ENCODE measurements around the gene ITGBL1. TPM values are rescaled to one million over a fixed set of nuclear protein-coding genes. Genes with fewer than 3 reads are reported as not detected.

ITGBL1 gene
- total RNA-seq, 3 donors from 2014 or later (not counting 1 experiment from before 2014, with no cell fraction given) = not detected

- no peaks in the 10 kb centered on the region for H3K27me3 ChIP-seq (ENCODE audit: control insufficient read depth, insufficient read depth, low read length)
- Mint-ChIP-seq H3K9me3 (peaks cover 4 to 9% of the 10 kb centered on the region in 2 donors), H3K4me1 (no peaks in the 10 kb centered on the region), H3K27me3 (ENCODE audit: low read depth in 2 of 2) (no peaks in the 10 kb centered on the region), H3K36me3 (no peaks in the 10 kb centered on the region), H3K27ac (no peak overlapping the region), H3K4me3 (no peak overlapping the region)
- no peak overlapping the region for H3K27ac ChIP-seq (ENCODE audit: low read length)
- intact Hi-C loops (cut with micrococcal nuclease) = no loop called here
- no peak for DNase-seq
- H3K36me3 ChIP-seq (ENCODE audit: control insufficient read depth, insufficient read depth, low read length) = no peaks in the 10 kb centered on the region
- WGBS (ENCODE audit: insufficient coverage) = 83% methylated on average over 1 of the region's 2 CpGs
- no peaks in the 10 kb centered on the region for H3K4me1 ChIP-seq (ENCODE audit: control insufficient read depth, insufficient read depth, low read length)
- H3K4me3 ChIP-seq (ENCODE audit: low read length) = no peak overlapping the region
- no peak for ATAC-seq
- no peak for TF ChIP-seq CTCF (IDR thresholded peaks at IDR 0.05)
- H3K9me3 ChIP-seq (ENCODE audit: control insufficient read depth, insufficient read depth, low read length) = no peaks in the 10 kb centered on the region
Measured at GRCh38 chr13:101698400-101698799, 245.9 kb downstream of the ITGBL1 start.

DNA sequence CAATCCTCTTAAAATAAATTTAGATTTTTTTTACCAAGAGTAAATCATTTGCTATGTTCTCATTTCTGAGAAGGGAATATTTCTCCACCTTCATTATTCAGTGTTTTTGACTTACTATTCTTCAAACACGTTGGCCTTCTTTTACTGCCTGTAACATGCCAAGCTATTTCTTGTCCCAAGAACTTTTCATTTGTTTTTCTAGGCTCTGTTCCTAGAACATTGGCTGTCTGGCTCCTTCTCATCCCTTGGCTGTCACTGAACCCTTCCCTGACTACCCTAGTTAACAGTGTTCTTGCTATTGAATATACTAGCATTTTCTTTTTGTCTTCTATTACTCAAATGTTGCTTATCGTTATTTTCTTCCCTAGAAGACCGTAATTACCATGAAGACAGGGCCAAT lies 248.1 kb downstream of the ITGBL1 start:
- ATAC-seq = no peak
- Mint-ChIP-seq H3K36me3 (no peaks in the 10 kb centered on the region), H3K4me3 (no peak overlapping the region), H3K4me1 (no peaks in the 10 kb centered on the region), H3K27ac (no peak overlapping the region), H3K27me3 (ENCODE audit: low read depth in 2 of 2) (no peaks in the 10 kb centered on the region), H3K9me3 (peaks cover 5 to 11% of the 10 kb centered on the region in 2 donors)
- Histone ChIP-seq H3K27me3 (ENCODE audit: control insufficient read depth, insufficient read depth, low read length) (no peaks in the 10 kb centered on the region), H3K36me3 (ENCODE audit: control insufficient read depth, insufficient read depth, low read length) (no peaks in the 10 kb centered on the region), H3K9me3 (ENCODE audit: control insufficient read depth, insufficient read depth, low read length) (no peaks in the 10 kb centered on the region), H3K4me1 (ENCODE audit: control insufficient read depth, insufficient read depth, low read length) (no peaks in the 10 kb centered on the region), H3K4me3 (ENCODE audit: low read length) (no peak overlapping the region), H3K27ac (ENCODE audit: low read length) (no peak overlapping the region)
- TF ChIP-seq CTCF (IDR thresholded peaks at IDR 0.05) = no peak
- 90% methylated on average over 1 of the region's 3 CpGs for WGBS (ENCODE audit: insufficient coverage)
- intact Hi-C loops (cut with micrococcal nuclease) = no loop called here
- no peak for DNase-seq

DNA sequence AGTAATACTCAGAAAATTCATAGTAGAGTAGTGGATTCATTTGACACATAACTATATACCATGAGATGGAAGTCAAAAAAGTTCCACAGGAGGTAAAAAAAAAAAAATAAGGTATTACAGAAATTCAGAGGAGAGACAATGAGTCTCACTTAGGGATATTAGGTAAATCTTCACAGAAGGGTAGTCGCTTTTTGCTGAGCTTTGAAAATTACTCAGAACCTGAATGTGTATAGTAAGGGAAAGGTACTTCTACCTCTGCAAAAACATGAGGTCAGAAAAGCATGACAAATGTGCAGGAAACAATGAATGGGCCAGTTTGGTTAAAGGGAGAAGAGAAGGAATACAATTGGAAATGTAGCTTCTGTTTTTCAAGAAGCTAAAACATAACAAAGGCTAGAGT lies 250.6 kb downstream of the ITGBL1 start:
- Mint-ChIP-seq H3K4me3 (no peak overlapping the region), H3K9me3 (peaks cover 5 to 11% of the 10 kb centered on the region in 2 donors), H3K36me3 (no peaks in the 10 kb centered on the region), H3K27ac (no peak overlapping the region), H3K4me1 (peaks cover 10 to 12% of the 10 kb centered on the region in 2 donors), H3K27me3 (ENCODE audit: low read depth in 2 of 2) (no peaks in the 10 kb centered on the region)
- H3K36me3 ChIP-seq (ENCODE audit: control insufficient read depth, insufficient read depth, low read length) = no peaks in the 10 kb centered on the region
- ATAC-seq (no peak), DNase-seq (no peak)
- intact Hi-C loops (cut with micrococcal nuclease) = no loop called here
- no peaks in the 10 kb centered on the region for H3K27me3 ChIP-seq (ENCODE audit: control insufficient read depth, insufficient read depth, low read length)
- H3K9me3 ChIP-seq (ENCODE audit: control insufficient read depth, insufficient read depth, low read length) = no peaks in the 10 kb centered on the region
- H3K4me1 ChIP-seq (ENCODE audit: control insufficient read depth, insufficient read depth, low read length) = peaks cover 3% of the 10 kb centered on the region
- TF ChIP-seq CTCF (IDR thresholded peaks at IDR 0.05) = no peak
- H3K27ac ChIP-seq (ENCODE audit: low read length) = no peak overlapping the region
- WGBS (ENCODE audit: insufficient coverage) = 76% methylated on average over 1 of the region's 1 CpG
- H3K4me3 ChIP-seq (ENCODE audit: low read length) = no peak overlapping the region

- peaks cover 5 to 11% of the 10 kb centered on the region in 2 donors for H3K9me3 Mint-ChIP-seq
Measured at GRCh38 chr13:101703838-101704237, 251.4 kb downstream of the ITGBL1 start.

More at GRCh38 chr13:101703838-101704237, 251.4 kb downstream of the ITGBL1 start:
- Histone ChIP-seq H3K36me3 (ENCODE audit: control insufficient read depth, insufficient read depth, low read length) (no peaks in the 10 kb centered on the region), H3K27ac (ENCODE audit: low read length) (no peak overlapping the region), H3K9me3 (ENCODE audit: control insufficient read depth, insufficient read depth, low read length) (no peaks in the 10 kb centered on the region), H3K27me3 (ENCODE audit: control insufficient read depth, insufficient read depth, low read length) (no peaks in the 10 kb centered on the region), H3K4me1 (ENCODE audit: control insufficient read depth, insufficient read depth, low read length) (peaks cover 3% of the 10 kb centered on the region), H3K4me3 (ENCODE audit: low read length) (no peak overlapping the region)
- DNase-seq = no peak
- peaks cover 10 to 12% of the 10 kb centered on the region in 2 donors for H3K4me1 Mint-ChIP-seq
- 66% methylated on average over 3 of the region's 3 CpGs for WGBS (ENCODE audit: insufficient coverage)
- no peaks in the 10 kb centered on the region for H3K27me3 Mint-ChIP-seq (ENCODE audit: low read depth in 2 of 2)
- ATAC-seq = no peak
- H3K27ac Mint-ChIP-seq = no peak overlapping the region
- no peak overlapping the region for H3K4me3 Mint-ChIP-seq
- intact Hi-C loops (cut with micrococcal nuclease) = no loop called here
- TF ChIP-seq CTCF (IDR thresholded peaks at IDR 0.05) = no peak
- H3K36me3 Mint-ChIP-seq = no peaks in the 10 kb centered on the region
